Endodermal cell (in vitro differentiated cells): ENCODE results near the gene FAM13A. TPM values are rescaled to one million over a fixed set of nuclear protein-coding genes. Genes with fewer than 3 reads are reported as not detected.
"Not testable (repeated sequence)": the region's sequence is repeated elsewhere in the genome, so short reads cannot be mapped to it uniquely, and the experiment has no call there.

Experiments used
- DNase-seq: peaks from one replicate; pipeline ENCODE4 v3.0.0-alpha.2; 2017
- H3K27ac ChIP-seq: 2 replicates; pipeline ENCODE4 v1.5.1; 2013; ENCODE audit warnings: mild to moderate bottlenecking, low read depth, low read length, moderate library complexity
- H3K27me3 ChIP-seq: 2 replicates; pipeline ENCODE4 v1.6.1; 2013; ENCODE audit warnings: mild to moderate bottlenecking, low read length, moderate library complexity; ENCODE audit not compliant: insufficient read depth, control insufficient read depth, poor library complexity, severe bottlenecking
- H3K36me3 ChIP-seq: 2 replicates; pipeline ENCODE4 v1.7.0; 2013; ENCODE audit warnings: mild to moderate bottlenecking, low read length, moderate library complexity; ENCODE audit not compliant: control insufficient read depth, insufficient read depth
- H3K4me1 ChIP-seq: one replicate; pipeline ENCODE4 v1.7.0; 2013; ENCODE audit warnings: low read length; ENCODE audit not compliant: control insufficient read depth, insufficient read depth
- H3K4me3 ChIP-seq: 2 replicates; pipeline ENCODE4 v1.5.1; 2013; ENCODE audit warnings: mild to moderate bottlenecking, low read length, moderate library complexity
- H3K9ac ChIP-seq: 2 replicates; pipeline ENCODE4 v1.6.1; 2013; ENCODE audit warnings: mild to moderate bottlenecking, low read length, moderate library complexity; ENCODE audit not compliant: poor library complexity, severe bottlenecking; ENCODE audit errors: extremely low read depth
- H3K9me3 ChIP-seq: 2 replicates; pipeline ENCODE4 v1.6.1; 2013; ENCODE audit warnings: mild to moderate bottlenecking, low read length, moderate library complexity; ENCODE audit not compliant: control insufficient read depth
- H3K27ac Mint-ChIP-seq: 2 replicates; pipeline ENCODE4 v1.8.0; 2020; ENCODE audit warnings: mixed read lengths
- H3K27me3 Mint-ChIP-seq: 2 replicates; pipeline ENCODE4 v1.8.0; 2021; ENCODE audit warnings: mild to moderate bottlenecking, mixed read lengths; ENCODE audit not compliant: insufficient read depth
- H3K36me3 Mint-ChIP-seq: 2 replicates; pipeline ENCODE4 v1.8.0; 2020; ENCODE audit warnings: low read depth, mixed read lengths
- H3K4me1 Mint-ChIP-seq: 2 replicates; pipeline ENCODE4 v1.8.0; 2020; ENCODE audit warnings: mixed read lengths
- H3K4me3 Mint-ChIP-seq: 2 replicates; pipeline ENCODE4 v1.8.0; 2020; ENCODE audit warnings: mild to moderate bottlenecking, moderate library complexity, mixed read lengths
- H3K9me3 Mint-ChIP-seq: 2 replicates; pipeline ENCODE4 v1.8.0; 2020; ENCODE audit warnings: mild to moderate bottlenecking, mixed read lengths
- WGBS, 2 experiments: methylation state at CpG; one replicate each; pipeline versions ENCODE4 v1.1.5 to v1.1.7; 2013; ENCODE audit warnings: missing lambda C conversion rate in 2 of 2, mixed read lengths in 1 of 2; ENCODE audit not compliant: insufficient coverage in 1 of 2, insufficient read length in 1 of 2; 5-methylcytosine and 5-hydroxymethylcytosine counted together
- total RNA-seq, 2 donors: library from RNA; stranded (reverse); fragmentation: NEBNext Ultra II Directional in 1 of 2; extraction: Animal tissue kit (Norgen Biotek cat#: 25700) in 1 of 2; gene quantifications; 2 replicates in 1 of 2; 3 replicates in 1 of 2; pipeline ENCODE4 v1.2.1, GENCODE V29; 2021
- TF ChIP-seq, protein P1 (sequence below): fragments of 200-600 bp; sonication (generic); conservative IDR thresholded peaks from 2 replicates; pipeline ENCODE4 v1.5.0; 2021; ENCODE audit warnings: antibody characterized with exemption, mild to moderate bottlenecking

Gene FAM13A
- total RNA-seq, 2 donors from 2014 or later: 13.6 to 17.0 TPM

- no peak overlapping the region for H3K9ac ChIP-seq
- H3K27me3 ChIP-seq: no peaks in the 10 kb centered on the region
- Mint-ChIP-seq H3K9me3 (no peaks in the 10 kb centered on the region), H3K27me3 (no peaks in the 10 kb centered on the region), H3K27ac (no peak overlapping the region), H3K4me3 (no peak overlapping the region), H3K4me1 (no peaks in the 10 kb centered on the region), H3K36me3 (no peaks in the 10 kb centered on the region)
- 75 to 90% methylated on average over 1 of the region's 1 CpG for WGBS, 2 experiments
- H3K4me1 ChIP-seq: no peaks in the 10 kb centered on the region
- H3K9me3 ChIP-seq: no peaks in the 10 kb centered on the region
- no peak overlapping the region for H3K4me3 ChIP-seq
- TF ChIP-seq, protein P1, sequence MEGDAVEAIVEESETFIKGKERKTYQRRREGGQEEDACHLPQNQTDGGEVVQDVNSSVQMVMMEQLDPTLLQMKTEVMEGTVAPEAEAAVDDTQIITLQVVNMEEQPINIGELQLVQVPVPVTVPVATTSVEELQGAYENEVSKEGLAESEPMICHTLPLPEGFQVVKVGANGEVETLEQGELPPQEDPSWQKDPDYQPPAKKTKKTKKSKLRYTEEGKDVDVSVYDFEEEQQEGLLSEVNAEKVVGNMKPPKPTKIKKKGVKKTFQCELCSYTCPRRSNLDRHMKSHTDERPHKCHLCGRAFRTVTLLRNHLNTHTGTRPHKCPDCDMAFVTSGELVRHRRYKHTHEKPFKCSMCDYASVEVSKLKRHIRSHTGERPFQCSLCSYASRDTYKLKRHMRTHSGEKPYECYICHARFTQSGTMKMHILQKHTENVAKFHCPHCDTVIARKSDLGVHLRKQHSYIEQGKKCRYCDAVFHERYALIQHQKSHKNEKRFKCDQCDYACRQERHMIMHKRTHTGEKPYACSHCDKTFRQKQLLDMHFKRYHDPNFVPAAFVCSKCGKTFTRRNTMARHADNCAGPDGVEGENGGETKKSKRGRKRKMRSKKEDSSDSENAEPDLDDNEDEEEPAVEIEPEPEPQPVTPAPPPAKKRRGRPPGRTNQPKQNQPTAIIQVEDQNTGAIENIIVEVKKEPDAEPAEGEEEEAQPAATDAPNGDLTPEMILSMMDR: no peak
- H3K27ac ChIP-seq: no peak overlapping the region
- H3K36me3 ChIP-seq: no peaks in the 10 kb centered on the region
- DNase-seq: no peak
Observed at GRCh38 chr4:88891636-88892035, 165.3 kb downstream of the FAM13A start.

DNA sequence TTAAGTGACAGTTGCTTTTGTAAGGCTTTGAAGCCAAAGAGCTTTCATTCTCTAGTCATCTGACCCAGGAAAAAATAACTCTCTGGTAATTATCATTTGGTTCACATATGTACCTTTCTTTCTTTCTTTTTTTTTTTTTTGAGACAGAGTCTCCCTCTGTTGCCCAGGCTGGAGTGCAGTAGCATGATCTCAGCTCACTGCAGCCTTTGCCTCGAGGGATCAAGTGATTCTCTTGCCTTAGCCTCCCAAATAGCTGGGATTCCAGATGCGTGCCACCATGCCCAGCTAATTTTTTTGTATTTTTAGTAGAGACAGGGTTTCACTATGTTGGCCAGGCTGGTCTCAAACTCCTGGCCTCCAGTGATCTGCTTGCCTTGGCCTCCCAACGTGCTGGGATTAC, 169.6 kb downstream of the FAM13A start:
- DNase-seq, H3K27me3 ChIP-seq, H3K9me3 ChIP-seq, H3K4me1 ChIP-seq, H3K4me3 Mint-ChIP-seq, H3K36me3 Mint-ChIP-seq, H3K27me3 Mint-ChIP-seq, H3K36me3 ChIP-seq, H3K9ac ChIP-seq, H3K4me1 Mint-ChIP-seq, H3K27ac Mint-ChIP-seq, H3K27ac ChIP-seq, H3K4me3 ChIP-seq, H3K9me3 Mint-ChIP-seq: not testable (repeated sequence)
- WGBS, 2 experiments: 86 to 95% methylated on average over 3 of the region's 3 CpGs

GRCh38 chr4:88881227-88881569, 175.8 kb downstream of the FAM13A start:
- Histone ChIP-seq H3K9me3 (no peaks in the 10 kb centered on the region), H3K4me1 (no peaks in the 10 kb centered on the region), H3K27me3 (no peaks in the 10 kb centered on the region), H3K27ac (no peak overlapping the region), H3K9ac (no peak overlapping the region), H3K36me3 (no peaks in the 10 kb centered on the region), H3K4me3 (no peak overlapping the region)
- Mint-ChIP-seq H3K9me3 (peaks cover 5% of the 10 kb centered on the region), H3K27me3 (no peaks in the 10 kb centered on the region), H3K4me1 (peaks cover 27% of the 10 kb centered on the region), H3K36me3 (no peaks in the 10 kb centered on the region), H3K27ac (peak overlapping the region; percentile 26), H3K4me3 (no peak overlapping the region)
- no peak for DNase-seq
- TF ChIP-seq, protein P1: no peak
- WGBS, 2 experiments: 89 to 100% methylated on average over 1 to 2 of the region's 2 CpGs

GRCh38 chr4:88880501-88881226, 176.3 kb downstream of the FAM13A start:
- peaks cover 27% of the 10 kb centered on the region for H3K4me1 Mint-ChIP-seq
- Histone ChIP-seq H3K27ac (no peak overlapping the region), H3K27me3 (no peaks in the 10 kb centered on the region), H3K9me3 (no peaks in the 10 kb centered on the region), H3K4me1 (no peaks in the 10 kb centered on the region), H3K9ac (no peak overlapping the region), H3K4me3 (no peak overlapping the region), H3K36me3 (no peaks in the 10 kb centered on the region)
- peaks cover 7% of the 10 kb centered on the region for H3K9me3 Mint-ChIP-seq
- H3K27me3 Mint-ChIP-seq: no peaks in the 10 kb centered on the region
- DNase-seq: no peak
- H3K36me3 Mint-ChIP-seq: no peaks in the 10 kb centered on the region
- peak overlapping the region; percentile 26 for H3K27ac Mint-ChIP-seq
- WGBS, 2 experiments: 91 to 93% methylated on average over 2 to 8 of the region's 11 CpGs
- TF ChIP-seq, protein P1: no peak
- no peak overlapping the region for H3K4me3 Mint-ChIP-seq
